Tibial nerve (tissue), 4 donors: ENCODE results near the gene PROM1.

Experiments
- EP300 ChIP-seq, 2 donors: sonication (generic); formaldehyde crosslinking; IDR thresholded peaks; one replicate each; pipeline ENCODE4 v1.6.1; 2017; ENCODE audit warnings: antibody characterized with exemption in 2 of 2, mild to moderate bottlenecking in 1 of 2
- POLR2A ChIP-seq, 2 donors: fragments of 450-650 bp; IDR thresholded peaks; one replicate each; pipeline ENCODE4 v1.6.1; 2017; ENCODE audit warnings: antibody characterized with exemption in 2 of 2, mild to moderate bottlenecking in 2 of 2, moderate library complexity in 2 of 2
- TF ChIP-seq, protein P1 (sequence below), 5 experiments: fragments of 200-600 bp in 3 of 5; fragments of 450-650 bp in 2 of 5; sonication (generic) in 3 of 5; IDR thresholded peaks; one replicate each; pipeline ENCODE4 v1.5.1; 2016 to 2019; ENCODE audit warnings: antibody characterized with exemption in 5 of 5, mild to moderate bottlenecking in 3 of 5, moderate library complexity in 2 of 5

DNA sequence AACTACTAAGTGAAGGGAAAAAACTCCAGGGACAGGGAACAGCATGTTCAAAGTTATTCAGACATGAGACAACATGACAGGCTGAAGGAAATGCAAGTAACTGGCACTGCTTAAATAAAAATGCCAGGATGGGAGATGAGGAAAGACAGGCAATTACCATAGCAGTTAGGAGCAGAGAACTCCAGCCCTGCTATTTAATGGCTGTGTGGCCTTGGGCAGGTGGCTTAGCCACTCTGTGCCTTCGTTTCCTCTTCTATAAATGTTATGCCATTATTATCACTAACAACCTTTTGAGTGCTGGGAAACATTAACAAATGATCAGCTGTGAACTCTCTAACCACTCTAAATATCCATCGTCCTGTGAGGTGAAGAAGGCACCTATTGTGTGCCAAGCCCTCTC is 32.7 kb downstream of the PROM1 start:
- TF ChIP-seq, protein P1, sequence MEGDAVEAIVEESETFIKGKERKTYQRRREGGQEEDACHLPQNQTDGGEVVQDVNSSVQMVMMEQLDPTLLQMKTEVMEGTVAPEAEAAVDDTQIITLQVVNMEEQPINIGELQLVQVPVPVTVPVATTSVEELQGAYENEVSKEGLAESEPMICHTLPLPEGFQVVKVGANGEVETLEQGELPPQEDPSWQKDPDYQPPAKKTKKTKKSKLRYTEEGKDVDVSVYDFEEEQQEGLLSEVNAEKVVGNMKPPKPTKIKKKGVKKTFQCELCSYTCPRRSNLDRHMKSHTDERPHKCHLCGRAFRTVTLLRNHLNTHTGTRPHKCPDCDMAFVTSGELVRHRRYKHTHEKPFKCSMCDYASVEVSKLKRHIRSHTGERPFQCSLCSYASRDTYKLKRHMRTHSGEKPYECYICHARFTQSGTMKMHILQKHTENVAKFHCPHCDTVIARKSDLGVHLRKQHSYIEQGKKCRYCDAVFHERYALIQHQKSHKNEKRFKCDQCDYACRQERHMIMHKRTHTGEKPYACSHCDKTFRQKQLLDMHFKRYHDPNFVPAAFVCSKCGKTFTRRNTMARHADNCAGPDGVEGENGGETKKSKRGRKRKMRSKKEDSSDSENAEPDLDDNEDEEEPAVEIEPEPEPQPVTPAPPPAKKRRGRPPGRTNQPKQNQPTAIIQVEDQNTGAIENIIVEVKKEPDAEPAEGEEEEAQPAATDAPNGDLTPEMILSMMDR (IDR thresholded peaks at IDR 0.05) = no peak
- TF ChIP-seq POLR2A (IDR thresholded peaks at IDR 0.05) = no peak
- TF ChIP-seq EP300 (IDR thresholded peaks at IDR 0.05) = no peak
